Lower leg skin (tissue), 3 donors: ENCODE measurements around the gene CHI3L2.

ENCODE experiments used
- POLR2A ChIP-seq, 2 donors: fragments of 450-650 bp; IDR thresholded peaks; one replicate each; pipeline ENCODE4 v1.6.1; 2016 to 2017; ENCODE audit warnings: antibody characterized with exemption in 2 of 2, mild to moderate bottlenecking in 1 of 2, moderate library complexity in 1 of 2
- TF ChIP-seq, protein P1 (sequence below), 3 donors: fragments of 450-650 bp; IDR thresholded peaks; one replicate each; pipeline ENCODE4 v1.5.1; 2016; ENCODE audit warnings: antibody characterized with exemption in 3 of 3, mild to moderate bottlenecking in 3 of 3, moderate library complexity in 2 of 3

DNA sequence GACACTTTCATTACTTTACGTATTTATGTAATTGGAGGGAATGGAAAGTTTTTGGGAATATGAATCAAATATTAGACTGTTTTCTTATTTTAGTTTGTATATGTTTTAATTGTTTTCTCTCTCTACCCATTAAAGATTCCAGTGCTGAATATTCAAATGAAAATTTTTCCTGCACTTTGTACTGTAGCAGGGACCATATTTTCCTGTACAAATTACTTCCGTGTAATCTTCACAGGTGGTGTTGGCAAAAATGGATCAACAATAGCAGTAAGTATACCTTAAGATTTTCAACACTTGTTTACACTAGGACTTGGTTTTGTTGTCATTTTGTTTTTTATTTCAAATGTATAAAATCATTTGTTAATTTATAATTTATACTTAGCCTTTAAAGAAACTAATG is 45.5 kb upstream of the CHI3L2 start:
- TF ChIP-seq, protein P1, sequence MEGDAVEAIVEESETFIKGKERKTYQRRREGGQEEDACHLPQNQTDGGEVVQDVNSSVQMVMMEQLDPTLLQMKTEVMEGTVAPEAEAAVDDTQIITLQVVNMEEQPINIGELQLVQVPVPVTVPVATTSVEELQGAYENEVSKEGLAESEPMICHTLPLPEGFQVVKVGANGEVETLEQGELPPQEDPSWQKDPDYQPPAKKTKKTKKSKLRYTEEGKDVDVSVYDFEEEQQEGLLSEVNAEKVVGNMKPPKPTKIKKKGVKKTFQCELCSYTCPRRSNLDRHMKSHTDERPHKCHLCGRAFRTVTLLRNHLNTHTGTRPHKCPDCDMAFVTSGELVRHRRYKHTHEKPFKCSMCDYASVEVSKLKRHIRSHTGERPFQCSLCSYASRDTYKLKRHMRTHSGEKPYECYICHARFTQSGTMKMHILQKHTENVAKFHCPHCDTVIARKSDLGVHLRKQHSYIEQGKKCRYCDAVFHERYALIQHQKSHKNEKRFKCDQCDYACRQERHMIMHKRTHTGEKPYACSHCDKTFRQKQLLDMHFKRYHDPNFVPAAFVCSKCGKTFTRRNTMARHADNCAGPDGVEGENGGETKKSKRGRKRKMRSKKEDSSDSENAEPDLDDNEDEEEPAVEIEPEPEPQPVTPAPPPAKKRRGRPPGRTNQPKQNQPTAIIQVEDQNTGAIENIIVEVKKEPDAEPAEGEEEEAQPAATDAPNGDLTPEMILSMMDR (IDR thresholded peaks at IDR 0.05): no peak
- no peak for TF ChIP-seq POLR2A (IDR thresholded peaks at IDR 0.05)
